Motor neuron (in vitro differentiated cells): ENCODE data around the gene CDX4. TPM values are rescaled to one million over a fixed set of nuclear protein-coding genes. Genes with fewer than 3 reads are reported as not detected.
"Not testable (repeated sequence)": the region's sequence is repeated elsewhere in the genome, so short reads cannot be mapped to it uniquely, and the experiment has no call there.

Experiments used
- ATAC-seq, 8 experiments: fragments of 200-7000 bp; cut with Tn5 transposase; replicated peaks in 6 of 8; 2 replicates each; pipeline ENCODE4 v1.8.0; 2021; ENCODE audit warnings: mild to moderate bottlenecking in 8 of 8, moderate library complexity in 8 of 8
- H3K27ac ChIP-seq, 2 donors: fragments of 250-450 bp; sonication (Bioruptor Pico); 2 replicates each; pipeline ENCODE4 v1.9.0; 2021; ENCODE audit warnings: antibody characterized with exemption in 2 of 2, mild to moderate bottlenecking in 2 of 2, moderate library complexity in 1 of 2
- H3K4me1 ChIP-seq, 2 donors: fragments of 250-450 bp; sonication (Bioruptor Pico); replicated peaks in 1 of 2; 2 replicates each; pipeline ENCODE4 v1.6.1; 2021; ENCODE audit warnings: antibody characterized with exemption in 2 of 2, mild to moderate bottlenecking in 2 of 2, moderate library complexity in 1 of 2
- H3K4me3 ChIP-seq, 5 donors: fragments of 250-450 bp; sonication (Bioruptor Pico); 2 replicates each; pipeline ENCODE4 v1.9.0; 2021; ENCODE audit warnings: antibody characterized with exemption in 5 of 5, mild to moderate bottlenecking in 5 of 5, moderate library complexity in 4 of 5
- WGBS, 10 experiments: fragments of 450-650 bp; shearing (Covaris generic); methylation state at CpG; one replicate each; pipeline ENCODE4 v1.0.0; 2022; 5-methylcytosine and 5-hydroxymethylcytosine counted together
- in situ Hi-C, 9 experiments: fragments of 400-800 bp; cut with MboI; loops; one replicate each; pipeline ENCODE4 v1.15.0; 2021; ENCODE audit warnings: low sequenced_read_pairs in 9 of 9, low pct_unique_long_range_greater_than_20kb in 2 of 9; ENCODE audit not compliant: unreplicated experiment in 9 of 9
- total RNA-seq, 8 experiments: library from RNA; unstranded; fragments of 300-600 nt; gene quantifications; 2 replicates each; pipeline versions ENCODE4 v1.2.3 to v1.2.4, GENCODE V29; 2022

The CDX4 gene
- total RNA-seq, 8 experiments from 2014 or later, result 0.05 to 0.28 (median 0.21) TPM; not detected in 5

GRCh38 chrX:73492178-73492577, 45.3 kb downstream of the CDX4 start:
- in situ Hi-C loops, ATAC-seq, H3K4me3 ChIP-seq, H3K27ac ChIP-seq, H3K4me1 ChIP-seq: not testable (repeated sequence)
- 70 to 80% methylated on average over 1 to 3 of the region's 4 CpGs; no CpG with 5 or more reads in 8 of the 10 experiments for WGBS, 10 experiments

Other genes starting within 250 kb of the CDX4 start
- 10 to 100 TPM in 6 of 8 experiments, 1 to 10 TPM in 1, under 1 TPM in 1; 0.66 to 42.7 (median 20.3) TPM for gene NAP1L2, start 232.2 kb upstream of the CDX4 start, total RNA-seq
- gene CHIC1, start 116.1 kb downstream of the CDX4 start, total RNA-seq, result 10 to 100 TPM in 4 of 8 experiments, 1 to 10 TPM in 4; 7.7 to 18.5 (median 10.4) TPM